Measurements from ENCODE around the gene PPP1R36. TPM values are rescaled to one million over a fixed set of nuclear protein-coding genes. Genes with fewer than 3 reads are reported as not detected.

PPP1R36 gene, protein sequence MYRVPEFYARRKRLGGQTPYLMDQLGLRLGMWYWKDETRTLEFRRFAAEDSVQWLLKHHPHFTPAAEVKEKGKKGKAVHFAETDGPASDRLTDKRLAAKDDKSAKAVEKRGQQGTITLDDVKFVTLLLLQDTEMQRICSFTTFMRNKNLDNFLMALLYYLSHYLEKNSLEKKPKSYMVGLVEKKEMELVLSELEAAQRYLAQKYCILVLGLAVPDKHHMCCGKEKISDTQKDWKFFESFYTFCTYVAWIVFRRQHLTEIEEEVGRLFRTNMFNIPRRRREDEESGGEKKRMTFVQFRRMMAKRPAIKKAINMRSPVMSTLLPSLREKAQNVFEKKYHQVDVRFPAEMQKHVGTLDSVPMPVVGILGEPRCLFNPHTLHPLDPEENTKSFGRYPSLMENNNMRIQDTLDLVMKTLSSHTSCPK
- total RNA-seq, result 0.36 TPM
- long read RNA-seq, partial matches to known transcripts, result 0 of 1 reads
- long read RNA-seq, other reads (novel, unspliced or antisense), result 1 of 1 reads

DNA sequence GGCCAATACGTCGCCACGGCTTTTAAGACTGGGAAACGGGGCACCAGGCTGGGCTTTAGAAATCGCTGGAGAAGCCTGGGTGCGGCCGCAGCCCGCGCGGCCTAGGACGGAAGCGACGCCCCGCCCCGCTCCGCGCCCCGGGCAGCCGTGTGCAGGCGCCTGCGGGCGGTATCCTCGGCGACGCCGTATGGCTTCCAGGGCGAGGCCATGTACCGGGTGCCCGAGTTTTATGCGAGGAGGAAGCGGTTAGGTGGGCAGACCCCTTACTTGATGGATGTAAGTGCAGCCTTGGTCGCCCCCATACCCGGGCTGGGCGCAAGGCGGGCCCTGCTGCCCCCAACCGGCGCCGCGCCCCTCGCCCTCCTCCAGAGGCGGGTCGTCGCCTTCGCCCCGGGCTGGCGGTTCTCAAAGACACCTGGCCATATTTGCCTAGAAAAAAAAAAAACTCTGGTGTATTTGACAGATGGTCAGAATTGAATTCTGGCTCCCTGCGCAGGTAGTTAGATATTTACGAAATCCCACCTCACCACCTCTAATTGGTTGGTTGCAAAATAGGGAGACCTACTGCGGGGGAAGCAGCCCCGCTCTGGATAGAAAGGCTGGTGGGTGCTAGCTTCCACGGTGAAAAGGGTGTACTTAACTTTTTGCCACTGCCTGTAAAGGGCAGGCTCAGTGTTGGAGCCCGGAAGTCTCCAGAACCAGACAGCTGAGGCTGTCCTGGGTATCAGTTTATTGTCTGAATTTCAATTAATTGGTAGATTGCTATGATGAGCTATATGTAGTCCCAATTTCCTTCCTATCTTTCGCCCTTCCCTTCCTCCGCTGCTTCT is at the start of gene PPP1R36:
Gene PPP1R36, plus strand, starts transcription at position 171 of the 830 bp plus-strand sequence. Its CDS starts 37 bp downstream, at position 208.
- no peaks in the 10 kb centered on the region for H3K9me3 ChIP-seq (replicated peaks)
- H3K4me1 ChIP-seq, result peaks cover 16% of the 10 kb centered on the region
- H3K4me3 ChIP-seq, result peak within 1 kb of the TSS; percentile 64
- peaks cover 12% of the 10 kb centered on the region for H3K27me3 ChIP-seq (ENCODE audit: low read depth)
- H3K27ac ChIP-seq (replicated peaks), result no peak within 1 kb of the TSS
- TF ChIP-seq, protein P1, sequence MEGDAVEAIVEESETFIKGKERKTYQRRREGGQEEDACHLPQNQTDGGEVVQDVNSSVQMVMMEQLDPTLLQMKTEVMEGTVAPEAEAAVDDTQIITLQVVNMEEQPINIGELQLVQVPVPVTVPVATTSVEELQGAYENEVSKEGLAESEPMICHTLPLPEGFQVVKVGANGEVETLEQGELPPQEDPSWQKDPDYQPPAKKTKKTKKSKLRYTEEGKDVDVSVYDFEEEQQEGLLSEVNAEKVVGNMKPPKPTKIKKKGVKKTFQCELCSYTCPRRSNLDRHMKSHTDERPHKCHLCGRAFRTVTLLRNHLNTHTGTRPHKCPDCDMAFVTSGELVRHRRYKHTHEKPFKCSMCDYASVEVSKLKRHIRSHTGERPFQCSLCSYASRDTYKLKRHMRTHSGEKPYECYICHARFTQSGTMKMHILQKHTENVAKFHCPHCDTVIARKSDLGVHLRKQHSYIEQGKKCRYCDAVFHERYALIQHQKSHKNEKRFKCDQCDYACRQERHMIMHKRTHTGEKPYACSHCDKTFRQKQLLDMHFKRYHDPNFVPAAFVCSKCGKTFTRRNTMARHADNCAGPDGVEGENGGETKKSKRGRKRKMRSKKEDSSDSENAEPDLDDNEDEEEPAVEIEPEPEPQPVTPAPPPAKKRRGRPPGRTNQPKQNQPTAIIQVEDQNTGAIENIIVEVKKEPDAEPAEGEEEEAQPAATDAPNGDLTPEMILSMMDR (IDR thresholded peaks at IDR 0.05; ENCODE audit: borderline replicate concordance), result peak; percentile 3
- no peaks in the 10 kb centered on the region for H3K36me3 ChIP-seq
- peak; percentile 34 for DNase-seq
- intact Hi-C loops (cut with micrococcal nuclease), result no loop called here

GRCh38 chr14:64500088-64500487 is 49.7 kb upstream of the PPP1R36 start:
- TF ChIP-seq, protein P1 (IDR thresholded peaks at IDR 0.05; ENCODE audit: borderline replicate concordance), result no peak

GRCh38 chr14:64501411-64502171 is 48.2 kb upstream of the PPP1R36 start:
- Histone ChIP-seq H3K4me1 (peaks cover 87% of the 10 kb centered on the region), H3K4me3 (peak overlapping the region; percentile 95), H3K27ac (replicated peaks) (peak overlapping the region; percentile 100), H3K27me3 (ENCODE audit: low read depth) (no peaks in the 10 kb centered on the region), H3K36me3 (no peaks in the 10 kb centered on the region), H3K9me3 (replicated peaks) (no peaks in the 10 kb centered on the region)
- TF ChIP-seq, protein P1 (IDR thresholded peaks at IDR 0.05; ENCODE audit: borderline replicate concordance), result peak; percentile 26
- intact Hi-C loops (cut with micrococcal nuclease), result no loop called here
- DNase-seq, result peak; percentile 66

More at GRCh38 chr14:64500088-64500487, 49.7 kb upstream of the PPP1R36 start:
- Histone ChIP-seq H3K27ac (replicated peaks) (peak overlapping the region; percentile 100), H3K4me3 (no peak overlapping the region), H3K27me3 (ENCODE audit: low read depth) (no peaks in the 10 kb centered on the region), H3K4me1 (peaks cover 74% of the 10 kb centered on the region), H3K36me3 (no peaks in the 10 kb centered on the region), H3K9me3 (replicated peaks) (no peaks in the 10 kb centered on the region)
- DNase-seq, result no peak
- intact Hi-C loops (cut with micrococcal nuclease), result no loop called here

- Histone ChIP-seq H3K27ac (replicated peaks) (peak overlapping the region; percentile 100), H3K36me3 (no peaks in the 10 kb centered on the region), H3K27me3 (ENCODE audit: low read depth) (no peaks in the 10 kb centered on the region), H3K4me3 (peak overlapping the region; percentile 95), H3K4me1 (peaks cover 87% of the 10 kb centered on the region), H3K9me3 (replicated peaks) (no peaks in the 10 kb centered on the region)
- TF ChIP-seq, protein P1 (IDR thresholded peaks at IDR 0.05; ENCODE audit: borderline replicate concordance), result no peak
- intact Hi-C loops (cut with micrococcal nuclease), result no loop called here
- DNase-seq, result no peak
Observed at GRCh38 chr14:64502456-64502855, 47.3 kb upstream of the PPP1R36 start.
